HEK293 (cell line): ENCODE results near the gene RNU5B-1.
"Not testable (repeated sequence)": the region's sequence is repeated elsewhere in the genome, so short reads cannot be mapped to it uniquely, and the experiment has no call there.

Experiments used
- CTCF ChIA-PET: fragments of 350-600 bp; formaldehyde crosslinking; extraction: SDS; loops from one replicate; lab custom pipeline; 2021; ENCODE audit warnings: antibody characterized with exemption; lab: Yijun Ruan, JAX
- POLR2A ChIA-PET: fragments of 300-600 bp; formaldehyde crosslinking; extraction: SDS; loops from one replicate; lab custom pipeline; 2020; ENCODE audit warnings: antibody characterized with exemption, inconsistent platforms; lab: Yijun Ruan, JAX
- H3K27ac ChIP-seq: fragments of 200-500 bp; sonication (Bioruptor generic); 2 replicates; pipeline ENCODE4 v1.5.1; 2014; ENCODE audit warnings: low read depth, low read length, control low read depth, inconsistent platforms; ENCODE audit errors: extremely low read depth
- H3K36me3 ChIP-seq, 2 experiments: fragments of 200-500 bp in 1 of 2; sonication (Bioruptor generic) in 1 of 2; 1 replicate in 1 of 2; 2 replicates in 1 of 2; pipeline ENCODE4 v1.5.1; 2014 to 2017; ENCODE audit warnings: inconsistent platforms in 2 of 2, low read length in 2 of 2; ENCODE audit not compliant: control insufficient read depth in 2 of 2, insufficient read depth in 1 of 2
- H3K4me1 ChIP-seq: fragments of 200-500 bp; sonication (Bioruptor generic); 2 replicates; pipeline ENCODE4 v1.5.1; 2014; ENCODE audit warnings: mild to moderate bottlenecking, low read length, inconsistent platforms; ENCODE audit not compliant: control insufficient read depth, insufficient read depth
- H3K4me3 ChIP-seq: 2 replicates; pipeline ENCODE4 v1.5.1; 2011; ENCODE audit warnings: low read depth, mild to moderate bottlenecking, control low read depth, low read length, moderate library complexity
- H3K9me3 ChIP-seq: fragments of 200-500 bp; sonication (Bioruptor generic); 2 replicates; pipeline ENCODE4 v1.5.1; 2014; ENCODE audit warnings: low read depth, low read length, inconsistent platforms; ENCODE audit not compliant: control insufficient read depth, insufficient read depth
- SCRT1 ChIP-seq: fragments of 450-650 bp; formaldehyde crosslinking; IDR thresholded peaks from 2 replicates; pipeline ENCODE4 v1.5.1; 2016; ENCODE audit warnings: missing biosample characterization, missing genetic modification characterization, borderline replicate concordance
- SCRT2 ChIP-seq: fragments of 450-650 bp; formaldehyde crosslinking; IDR thresholded peaks from 2 replicates; pipeline ENCODE4 v1.5.1; 2016; ENCODE audit warnings: missing biosample characterization, missing genetic modification characterization
- SP7 ChIP-seq: fragments of 450-650 bp; formaldehyde crosslinking; IDR thresholded peaks from 2 replicates; pipeline ENCODE4 v1.5.1; 2016; ENCODE audit warnings: missing biosample characterization, missing genetic modification characterization
- ZBTB17 ChIP-seq: fragments of 450-650 bp; formaldehyde crosslinking; IDR thresholded peaks from 2 replicates; pipeline ENCODE4 v1.5.1; 2016; ENCODE audit warnings: missing biosample characterization, missing genetic modification characterization
- ZBTB20 ChIP-seq: fragments of 450-650 bp; formaldehyde crosslinking; IDR thresholded peaks from 2 replicates; pipeline ENCODE4 v1.5.1; 2016; ENCODE audit warnings: missing biosample characterization, missing genetic modification characterization
- ZFHX2 ChIP-seq: fragments of 450-650 bp; formaldehyde crosslinking; conservative IDR thresholded peaks from 2 replicates; pipeline ENCODE4 v1.5.1; 2016; ENCODE audit warnings: missing biosample characterization, missing genetic modification characterization
- ZFP37 ChIP-seq: fragments of 450-650 bp; formaldehyde crosslinking; IDR thresholded peaks from 2 replicates; pipeline ENCODE4 v1.5.1; 2016; ENCODE audit warnings: missing biosample characterization, missing genetic modification characterization
- ZNF266 ChIP-seq: fragments of 450-650 bp; formaldehyde crosslinking; IDR thresholded peaks from 2 replicates; pipeline ENCODE4 v1.5.1; 2016; ENCODE audit warnings: missing biosample characterization, missing genetic modification characterization, low read depth
- ZNF292 ChIP-seq: fragments of 450-650 bp; formaldehyde crosslinking; IDR thresholded peaks from 2 replicates; pipeline ENCODE4 v1.5.1; 2016; ENCODE audit warnings: low read depth, missing biosample characterization, missing genetic modification characterization, borderline replicate concordance
- ZNF335 ChIP-seq: fragments of 450-650 bp; formaldehyde crosslinking; conservative IDR thresholded peaks from 2 replicates; pipeline ENCODE4 v1.5.1; 2016; ENCODE audit warnings: missing biosample characterization, missing genetic modification characterization
- ZNF366 ChIP-seq: fragments of 450-650 bp; formaldehyde crosslinking; conservative IDR thresholded peaks from 2 replicates; pipeline ENCODE4 v1.5.1; 2016; ENCODE audit warnings: missing biosample characterization, missing genetic modification characterization
- ZNF394 ChIP-seq: fragments of 450-650 bp; formaldehyde crosslinking; IDR thresholded peaks from 2 replicates; pipeline ENCODE4 v1.5.1; 2016; ENCODE audit warnings: missing biosample characterization, missing genetic modification characterization, mild to moderate bottlenecking, moderate library complexity, borderline replicate concordance
- ZNF600 ChIP-seq: fragments of 450-650 bp; formaldehyde crosslinking; IDR thresholded peaks from 2 replicates; pipeline ENCODE4 v1.5.1; 2016; ENCODE audit warnings: missing biosample characterization, missing genetic modification characterization
- ZNF654 ChIP-seq: fragments of 450-650 bp; formaldehyde crosslinking; IDR thresholded peaks from 2 replicates; pipeline ENCODE4 v1.5.1; 2016; ENCODE audit warnings: low read depth, missing biosample characterization, missing genetic modification characterization
- ZNF660 ChIP-seq: fragments of 450-650 bp; IDR thresholded peaks from 2 replicates; pipeline ENCODE4 v1.5.1; 2018; ENCODE audit warnings: missing biosample characterization, mild to moderate bottlenecking, missing genetic modification characterization
- TF ChIP-seq, protein P1 (sequence below): fragments of 450-650 bp; formaldehyde crosslinking; IDR thresholded peaks from 2 replicates; pipeline ENCODE4 v1.5.1; 2016; ENCODE audit warnings: missing biosample characterization, missing genetic modification characterization
- TF ChIP-seq, protein P2 (sequence below): fragments of 450-650 bp; formaldehyde crosslinking; IDR thresholded peaks from 2 replicates; pipeline ENCODE4 v1.5.1; 2016; ENCODE audit warnings: missing biosample characterization, missing genetic modification characterization
- TF ChIP-seq, protein P3 (sequence below): fragments of 450-650 bp; formaldehyde crosslinking; IDR thresholded peaks from 2 replicates; pipeline ENCODE4 v1.5.1; 2016; ENCODE audit warnings: missing biosample characterization, missing genetic modification characterization
- TF ChIP-seq, protein P4 (sequence below): fragments of 450-650 bp; formaldehyde crosslinking; IDR thresholded peaks from 2 replicates; pipeline ENCODE4 v1.5.1; 2017; ENCODE audit warnings: missing biosample characterization, missing genetic modification characterization
- TF ChIP-seq, protein P5 (sequence below): sonication (generic); formaldehyde crosslinking; IDR thresholded peaks from 2 replicates; pipeline ENCODE4 v1.8.1; 2022; ENCODE audit warnings: mild to moderate bottlenecking, moderate library complexity, missing genetic modification reagents

The RNU5B-1 gene

DNA sequence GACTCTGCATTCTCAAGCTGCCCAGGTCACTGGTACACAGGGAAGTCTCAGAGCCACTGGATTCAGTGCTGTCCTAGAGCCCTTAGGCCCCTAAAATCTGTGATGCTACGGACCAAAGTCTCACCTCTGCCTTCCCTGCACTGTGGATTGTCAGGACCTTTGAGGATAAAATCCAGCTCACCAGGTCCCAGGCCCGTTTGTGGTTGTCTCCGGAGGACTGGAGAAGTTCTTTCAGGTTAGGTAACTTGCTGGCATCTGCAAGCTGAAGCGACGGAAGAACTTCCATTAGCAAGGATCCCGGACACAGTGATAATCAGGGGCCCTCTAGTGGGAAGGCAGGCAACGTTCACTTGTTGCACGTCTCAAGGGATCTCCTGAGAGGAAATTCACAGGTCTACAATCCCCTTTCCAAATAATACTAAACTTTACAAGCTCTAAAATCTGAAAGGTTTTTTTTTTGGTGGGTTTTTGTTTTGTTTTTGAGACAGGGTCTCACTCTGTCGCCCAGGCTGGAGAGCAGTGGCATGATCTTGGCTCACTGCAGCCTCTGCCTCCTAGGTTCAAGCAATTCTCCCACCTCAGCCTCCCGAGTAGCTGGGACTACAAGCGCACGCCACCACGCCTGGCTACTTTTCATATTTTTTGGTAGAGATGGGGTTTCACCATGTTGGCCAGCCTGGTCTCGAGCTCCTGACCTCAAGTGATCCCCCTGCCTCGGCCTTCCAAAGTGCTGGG lies 33.5 kb upstream of the RNU5B-1 start:
- not testable (repeated sequence) for H3K27ac ChIP-seq, H3K4me3 ChIP-seq, H3K4me1 ChIP-seq, H3K9me3 ChIP-seq
- TF ChIP-seq, protein P1, sequence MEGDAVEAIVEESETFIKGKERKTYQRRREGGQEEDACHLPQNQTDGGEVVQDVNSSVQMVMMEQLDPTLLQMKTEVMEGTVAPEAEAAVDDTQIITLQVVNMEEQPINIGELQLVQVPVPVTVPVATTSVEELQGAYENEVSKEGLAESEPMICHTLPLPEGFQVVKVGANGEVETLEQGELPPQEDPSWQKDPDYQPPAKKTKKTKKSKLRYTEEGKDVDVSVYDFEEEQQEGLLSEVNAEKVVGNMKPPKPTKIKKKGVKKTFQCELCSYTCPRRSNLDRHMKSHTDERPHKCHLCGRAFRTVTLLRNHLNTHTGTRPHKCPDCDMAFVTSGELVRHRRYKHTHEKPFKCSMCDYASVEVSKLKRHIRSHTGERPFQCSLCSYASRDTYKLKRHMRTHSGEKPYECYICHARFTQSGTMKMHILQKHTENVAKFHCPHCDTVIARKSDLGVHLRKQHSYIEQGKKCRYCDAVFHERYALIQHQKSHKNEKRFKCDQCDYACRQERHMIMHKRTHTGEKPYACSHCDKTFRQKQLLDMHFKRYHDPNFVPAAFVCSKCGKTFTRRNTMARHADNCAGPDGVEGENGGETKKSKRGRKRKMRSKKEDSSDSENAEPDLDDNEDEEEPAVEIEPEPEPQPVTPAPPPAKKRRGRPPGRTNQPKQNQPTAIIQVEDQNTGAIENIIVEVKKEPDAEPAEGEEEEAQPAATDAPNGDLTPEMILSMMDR (tag by site-specific recombination) = peak; percentile 65; the same call in 1 of the 2 replicates
- TF ChIP-seq ZNF660 (tag by site-specific recombination) (peak; percentile 79), ZBTB17 (tag by site-specific recombination) (0 out of 2 replicates have a peak, but pooled peaks have one; percentile 25), SCRT2 (tag by site-specific recombination) (peak; percentile 100), ZBTB20 (peak; percentile 45), SCRT1 (peak; percentile 99), ZNF654 (tag by site-specific recombination) (peak; percentile 66)
- POLR2A ChIA-PET = interaction anchor here (0.8 to 2.0 kb wide), 2 partner anchors 15 to 34 kb away, joined by 4 to 5 read pairs; partner anchors contain the start of genes PARP16 and RNU5B-1
- CTCF ChIA-PET = interaction anchor here (0.6 to 6.1 kb wide), 32 partner anchors 8 to 1578 kb away, joined by 3 to 80 read pairs (median 4); partner anchors contain the start of genes CLPX and PARP16
- H3K36me3 ChIP-seq = peaks cover 0 to 10% of the 10 kb centered on the region in 2 experiments; a peak in 2 of 3 replicates

DNA sequence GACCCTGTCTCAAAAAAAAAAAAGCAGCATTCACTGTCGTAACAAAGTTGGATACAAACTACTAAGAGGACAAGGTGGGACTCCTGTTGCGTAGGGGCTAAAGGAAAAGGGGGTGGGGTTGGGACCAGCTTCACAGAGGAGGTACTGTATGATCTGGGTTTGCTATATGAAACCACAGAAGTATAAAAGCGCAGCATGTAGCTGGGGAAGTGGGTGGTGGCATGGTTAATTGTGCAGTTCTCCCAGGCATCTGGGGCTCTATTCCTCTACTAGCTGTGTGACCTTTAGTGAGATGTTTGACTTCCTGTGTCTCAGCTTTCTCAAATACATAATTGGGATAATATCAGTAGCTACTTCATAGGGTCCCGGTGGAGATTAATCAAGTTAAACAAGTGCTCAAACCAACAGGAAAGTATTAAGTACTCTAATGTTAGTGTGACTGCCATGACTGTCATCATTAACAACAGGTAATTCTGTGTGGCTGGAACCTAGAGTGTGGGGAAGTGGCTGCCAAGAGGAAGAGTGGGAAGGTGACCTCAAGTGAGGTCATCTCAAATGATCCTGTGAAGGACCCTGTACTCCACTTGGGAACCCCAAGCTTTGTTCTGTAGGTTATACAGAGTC lies 29.3 kb upstream of the RNU5B-1 start:
- Histone ChIP-seq H3K36me3 (peaks cover 0 to 6% of the 10 kb centered on the region in 2 experiments; a peak in 2 of 3 replicates), H3K9me3 (no peaks in the 10 kb centered on the region), H3K4me3 (no peak overlapping the region), H3K27ac (no peak overlapping the region), H3K4me1 (no peaks in the 10 kb centered on the region)
- CTCF ChIA-PET = interaction anchor here (2.0 kb wide), 1 partner anchor 11 kb away, joined by 20 read pairs; the partner anchor contains the start of gene PARP16
- POLR2A ChIA-PET = interaction anchor here (0.7 to 1.6 kb wide), 5 partner anchors 9 to 264 kb away, joined by 3 to 11 read pairs (median 4); partner anchors contain the start of genes PARP16 and RNU5B-1
- TF ChIP-seq ZFHX2 (tag by site-specific recombination) = no peak
- peak; percentile 71 for TF ChIP-seq SCRT2 (tag by site-specific recombination)

DNA sequence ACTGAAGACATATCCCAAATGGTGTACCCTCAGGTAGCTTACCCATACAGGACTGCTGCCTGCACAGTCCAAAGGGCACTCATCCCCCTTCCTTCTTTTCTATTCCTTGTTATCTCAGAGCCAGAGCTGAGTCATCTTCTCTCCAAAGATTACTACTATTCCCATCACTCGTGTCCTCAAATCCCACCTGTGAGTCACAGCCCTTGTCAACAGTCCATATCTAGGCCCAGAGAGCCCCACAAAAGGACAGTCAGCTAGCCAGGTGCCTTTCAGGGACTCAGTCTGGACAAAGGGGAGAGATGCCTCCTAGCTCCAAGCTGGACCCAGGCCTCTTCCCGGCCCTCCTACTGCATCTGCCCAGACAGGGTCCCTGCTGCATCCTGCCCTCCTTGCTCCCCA lies 28.8 kb upstream of the RNU5B-1 start:
- POLR2A ChIA-PET = interaction anchor here (0.6 to 1.6 kb wide), 4 partner anchors 8 to 90 kb away, joined by 3 to 11 read pairs (median 5); partner anchors contain the start of genes CLPX, PARP16 and RNU5B-1
- H3K36me3 ChIP-seq = peaks cover 0 to under 1% of the 10 kb centered on the region in 2 experiments; a peak in 2 of 3 replicates
- no peak overlapping the region for H3K4me3 ChIP-seq
- H3K4me1 ChIP-seq = no peaks in the 10 kb centered on the region
- no peaks in the 10 kb centered on the region for H3K9me3 ChIP-seq
- peak overlapping the region; percentile 37; the same call in 1 of the 2 replicates for H3K27ac ChIP-seq
- CTCF ChIA-PET = interaction anchor here (2.0 kb wide), 1 partner anchor 11 kb away, joined by 20 read pairs; the partner anchor contains the start of gene PARP16
- TF ChIP-seq, protein P2, sequence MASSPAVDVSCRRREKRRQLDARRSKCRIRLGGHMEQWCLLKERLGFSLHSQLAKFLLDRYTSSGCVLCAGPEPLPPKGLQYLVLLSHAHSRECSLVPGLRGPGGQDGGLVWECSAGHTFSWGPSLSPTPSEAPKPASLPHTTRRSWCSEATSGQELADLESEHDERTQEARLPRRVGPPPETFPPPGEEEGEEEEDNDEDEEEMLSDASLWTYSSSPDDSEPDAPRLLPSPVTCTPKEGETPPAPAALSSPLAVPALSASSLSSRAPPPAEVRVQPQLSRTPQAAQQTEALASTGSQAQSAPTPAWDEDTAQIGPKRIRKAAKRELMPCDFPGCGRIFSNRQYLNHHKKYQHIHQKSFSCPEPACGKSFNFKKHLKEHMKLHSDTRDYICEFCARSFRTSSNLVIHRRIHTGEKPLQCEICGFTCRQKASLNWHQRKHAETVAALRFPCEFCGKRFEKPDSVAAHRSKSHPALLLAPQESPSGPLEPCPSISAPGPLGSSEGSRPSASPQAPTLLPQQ (tag by site-specific recombination) = peak; percentile 24; the same call in 1 of the 2 replicates
- TF ChIP-seq, protein P3, sequence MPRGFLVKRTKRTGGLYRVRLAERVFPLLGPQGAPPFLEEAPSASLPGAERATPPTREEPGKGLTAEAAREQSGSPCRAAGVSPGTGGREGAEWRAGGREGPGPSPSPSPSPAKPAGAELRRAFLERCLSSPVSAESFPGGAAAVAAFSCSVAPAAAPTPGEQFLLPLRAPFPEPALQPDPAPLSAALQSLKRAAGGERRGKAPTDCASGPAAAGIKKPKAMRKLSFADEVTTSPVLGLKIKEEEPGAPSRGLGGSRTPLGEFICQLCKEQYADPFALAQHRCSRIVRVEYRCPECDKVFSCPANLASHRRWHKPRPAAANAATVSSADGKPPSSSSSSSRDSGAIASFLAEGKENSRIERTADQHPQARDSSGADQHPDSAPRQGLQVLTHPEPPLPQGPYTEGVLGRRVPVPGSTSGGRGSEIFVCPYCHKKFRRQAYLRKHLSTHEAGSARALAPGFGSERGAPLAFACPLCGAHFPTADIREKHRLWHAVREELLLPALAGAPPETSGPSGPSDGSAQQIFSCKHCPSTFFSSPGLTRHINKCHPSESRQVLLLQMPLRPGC (tag by site-specific recombination) = 0 out of 2 replicates have a peak, but pooled peaks have one; percentile 12
- TF ChIP-seq ZNF335 (tag by site-specific recombination) (peak; percentile 41), ZNF292 (tag by site-specific recombination) (no peak), ZNF394 (tag by site-specific recombination) (0 out of 2 replicates have a peak, but pooled peaks have one; percentile 19), SP7 (peak; percentile 57), ZNF266 (no peak), ZNF366 (peak; percentile 47; the same call in 1 of the 2 replicates), ZNF600 (tag by site-specific recombination) (peak; percentile 72), ZFP37 (peak; percentile 64)
- TF ChIP-seq, protein P4, sequence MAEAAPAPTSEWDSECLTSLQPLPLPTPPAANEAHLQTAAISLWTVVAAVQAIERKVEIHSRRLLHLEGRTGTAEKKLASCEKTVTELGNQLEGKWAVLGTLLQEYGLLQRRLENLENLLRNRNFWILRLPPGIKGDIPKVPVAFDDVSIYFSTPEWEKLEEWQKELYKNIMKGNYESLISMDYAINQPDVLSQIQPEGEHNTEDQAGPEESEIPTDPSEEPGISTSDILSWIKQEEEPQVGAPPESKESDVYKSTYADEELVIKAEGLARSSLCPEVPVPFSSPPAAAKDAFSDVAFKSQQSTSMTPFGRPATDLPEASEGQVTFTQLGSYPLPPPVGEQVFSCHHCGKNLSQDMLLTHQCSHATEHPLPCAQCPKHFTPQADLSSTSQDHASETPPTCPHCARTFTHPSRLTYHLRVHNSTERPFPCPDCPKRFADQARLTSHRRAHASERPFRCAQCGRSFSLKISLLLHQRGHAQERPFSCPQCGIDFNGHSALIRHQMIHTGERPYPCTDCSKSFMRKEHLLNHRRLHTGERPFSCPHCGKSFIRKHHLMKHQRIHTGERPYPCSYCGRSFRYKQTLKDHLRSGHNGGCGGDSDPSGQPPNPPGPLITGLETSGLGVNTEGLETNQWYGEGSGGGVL = 0 out of 2 replicates have a peak, but pooled peaks have one; percentile 12
- TF ChIP-seq, protein P5, sequence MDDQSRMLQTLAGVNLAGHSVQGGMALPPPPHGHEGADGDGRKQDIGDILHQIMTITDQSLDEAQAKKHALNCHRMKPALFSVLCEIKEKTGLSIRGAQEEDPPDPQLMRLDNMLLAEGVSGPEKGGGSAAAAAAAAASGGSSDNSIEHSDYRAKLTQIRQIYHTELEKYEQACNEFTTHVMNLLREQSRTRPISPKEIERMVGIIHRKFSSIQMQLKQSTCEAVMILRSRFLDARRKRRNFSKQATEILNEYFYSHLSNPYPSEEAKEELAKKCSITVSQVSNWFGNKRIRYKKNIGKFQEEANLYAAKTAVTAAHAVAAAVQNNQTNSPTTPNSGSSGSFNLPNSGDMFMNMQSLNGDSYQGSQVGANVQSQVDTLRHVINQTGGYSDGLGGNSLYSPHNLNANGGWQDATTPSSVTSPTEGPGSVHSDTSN (CRISPR knock-in tag) = no peak
